HepG2 (cell line): ENCODE measurements around the gene GGNBP2.

ENCODE experiments used
- EP300 ChIP-seq, 3 experiments: sonication (generic) in 1 of 3; formaldehyde crosslinking in 1 of 3; IDR thresholded peaks; 2 replicates each; pipeline versions ENCODE4 v1.5.1 to v1.6.1; 2011 to 2020; ENCODE audit warnings: low read depth in 2 of 3, low read length in 2 of 3, borderline replicate concordance in 1 of 3, improper control_type of control experiment in 1 of 3, mild to moderate bottlenecking in 1 of 3, missing genetic modification reagents in 1 of 3, moderate library complexity in 1 of 3
- KAT8 ChIP-seq: IDR thresholded peaks from 2 replicates; pipeline ENCODE4 v1.6.1; 2016; ENCODE audit warnings: missing genetic modification reagents, missing compliant biosample characterization
- POLR2AphosphoS2 ChIP-seq: IDR thresholded peaks from 2 replicates; pipeline ENCODE4 v1.6.1; 2011; ENCODE audit warnings: low read depth, low read length, improper control_type of control experiment
- PPARG ChIP-seq: conservative IDR thresholded peaks from 2 replicates; pipeline ENCODE4 v1.6.1; 2016; ENCODE audit warnings: missing biosample characterization, missing genetic modification reagents
- TP53 ChIP-seq: sonication (generic); formaldehyde crosslinking; conservative IDR thresholded peaks from 2 replicates; pipeline ENCODE4 v1.4.0; 2020; ENCODE audit warnings: missing genetic modification reagents
- ZNF274 ChIP-seq: sonication (generic); formaldehyde crosslinking; IDR thresholded peaks from 2 replicates; pipeline ENCODE4 v1.5.1; 2020; ENCODE audit warnings: mild to moderate bottlenecking, missing genetic modification reagents
- ZNF33B ChIP-seq: sonication (generic); formaldehyde crosslinking; IDR thresholded peaks from 2 replicates; pipeline ENCODE4 v1.5.1; 2020; ENCODE audit warnings: mild to moderate bottlenecking, missing genetic modification reagents
- TF ChIP-seq, protein P1 (sequence below): sonication (generic); formaldehyde crosslinking; IDR thresholded peaks from 2 replicates; pipeline ENCODE4 v1.5.0; 2020; ENCODE audit warnings: mild to moderate bottlenecking, missing genetic modification reagents, moderate library complexity

DNA sequence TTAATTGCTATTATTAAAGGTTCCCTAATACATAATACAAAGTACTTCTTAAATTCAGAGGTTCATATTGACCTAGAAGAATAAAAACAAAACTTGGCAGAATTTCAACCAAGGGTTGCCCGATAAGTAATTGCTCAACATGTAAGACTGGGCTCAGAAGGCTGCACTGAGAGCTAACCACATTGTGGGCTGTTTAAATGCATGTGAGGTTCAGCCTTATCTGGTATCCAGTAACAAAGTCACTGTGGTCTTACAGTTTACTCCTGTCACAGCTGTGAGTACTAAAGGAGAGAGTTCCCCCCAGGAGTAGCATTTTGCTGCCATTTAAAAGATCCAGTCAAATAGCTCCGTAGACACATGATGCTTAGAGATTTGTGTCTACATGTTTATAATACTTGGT is 45.4 kb downstream of the GGNBP2 start:
- TF ChIP-seq ZNF274 (CRISPR knock-in tag) (no peak), POLR2AphosphoS2 (no peak), ZNF33B (CRISPR knock-in tag) (no peak), KAT8 (no peak), TP53 (CRISPR knock-in tag) (no peak), PPARG (CRISPR knock-in tag) (no peak), EP300 (IDR thresholded peaks at IDR 0.05; ENCODE audit: low read depth in 2 of 2, low read length in 2 of 2) (no peak), EP300 (CRISPR knock-in tag; IDR thresholded peaks at IDR 0.05; ENCODE audit: borderline replicate concordance) (no peak)
- TF ChIP-seq, protein P1, sequence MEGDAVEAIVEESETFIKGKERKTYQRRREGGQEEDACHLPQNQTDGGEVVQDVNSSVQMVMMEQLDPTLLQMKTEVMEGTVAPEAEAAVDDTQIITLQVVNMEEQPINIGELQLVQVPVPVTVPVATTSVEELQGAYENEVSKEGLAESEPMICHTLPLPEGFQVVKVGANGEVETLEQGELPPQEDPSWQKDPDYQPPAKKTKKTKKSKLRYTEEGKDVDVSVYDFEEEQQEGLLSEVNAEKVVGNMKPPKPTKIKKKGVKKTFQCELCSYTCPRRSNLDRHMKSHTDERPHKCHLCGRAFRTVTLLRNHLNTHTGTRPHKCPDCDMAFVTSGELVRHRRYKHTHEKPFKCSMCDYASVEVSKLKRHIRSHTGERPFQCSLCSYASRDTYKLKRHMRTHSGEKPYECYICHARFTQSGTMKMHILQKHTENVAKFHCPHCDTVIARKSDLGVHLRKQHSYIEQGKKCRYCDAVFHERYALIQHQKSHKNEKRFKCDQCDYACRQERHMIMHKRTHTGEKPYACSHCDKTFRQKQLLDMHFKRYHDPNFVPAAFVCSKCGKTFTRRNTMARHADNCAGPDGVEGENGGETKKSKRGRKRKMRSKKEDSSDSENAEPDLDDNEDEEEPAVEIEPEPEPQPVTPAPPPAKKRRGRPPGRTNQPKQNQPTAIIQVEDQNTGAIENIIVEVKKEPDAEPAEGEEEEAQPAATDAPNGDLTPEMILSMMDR: no peak
